Cardiac fibroblast (primary cell): ENCODE results near the gene DOCK7.

ENCODE experiments used
- DNase-seq, 2 donors: peaks; one replicate each; pipeline versions ENCODE4 v3.0.0 to v3.0.0-alpha.2; 2010; ENCODE audit warnings: low read depth in 2 of 2
- H3K4me3 ChIP-seq, 2 donors: replicated peaks in 1 of 2; 1 replicate in 1 of 2; 2 replicates in 1 of 2; pipeline ENCODE4 v1.5.1; 2011; ENCODE audit warnings: low read depth in 2 of 2, low read length in 2 of 2, mild to moderate bottlenecking in 2 of 2, moderate library complexity in 1 of 2
- CTCF ChIP-seq: IDR thresholded peaks from one replicate; pipeline ENCODE4 v1.5.1; 2011; ENCODE audit warnings: low read depth, mild to moderate bottlenecking, low read length, inconsistent platforms

Gene DOCK7

GRCh38 chr1:62593825-62594394 lies 94.3 kb downstream of the DOCK7 start:
- peak; percentile 6 to 7 for DNase-seq
- H3K4me3 ChIP-seq = no peak overlapping the region
- no peak for TF ChIP-seq CTCF

GRCh38 chr1:62590970-62591368 lies 97.2 kb downstream of the DOCK7 start:
- DNase-seq = no peak
- TF ChIP-seq CTCF = no peak
- H3K4me3 ChIP-seq = no peak overlapping the region

- TF ChIP-seq CTCF = no peak
- no peak for DNase-seq
- H3K4me3 ChIP-seq = no peak overlapping the region
These were observed 97.8 kb downstream of the DOCK7 start for GRCh38 chr1:62590255-62590969.

GRCh38 chr1:62589321-62589720 lies 98.9 kb downstream of the DOCK7 start:
- DNase-seq = peak in 1 of 2 donors; percentile 75
- H3K4me3 ChIP-seq = no peak overlapping the region
- TF ChIP-seq CTCF = no peak

GRCh38 chr1:62588000-62588399 lies 100.2 kb downstream of the DOCK7 start:
- no peak for TF ChIP-seq CTCF
- no peak overlapping the region for H3K4me3 ChIP-seq
- DNase-seq = peak in 1 of 2 donors; percentile 31

GRCh38 chr1:62585469-62586155 lies 102.6 kb downstream of the DOCK7 start:
- no peak overlapping the region for H3K4me3 ChIP-seq
- DNase-seq = no peak
- no peak for TF ChIP-seq CTCF
